IMR-90 (cell line): ENCODE measurements around the gene EML5.

Experiments
- CEBPB ChIP-seq: IDR thresholded peaks from 2 replicates; pipeline ENCODE4 v1.6.1; 2012; ENCODE audit warnings: low read depth, low read length, improper control_type of control experiment
- CHD1 ChIP-seq: IDR thresholded peaks from 2 replicates; pipeline ENCODE4 v1.6.1; 2012; ENCODE audit warnings: low read depth, low read length, improper control_type of control experiment
- MAFK ChIP-seq: IDR thresholded peaks from 2 replicates; pipeline ENCODE4 v1.6.1; 2012; ENCODE audit warnings: low read depth, low read length, improper control_type of control experiment
- MXI1 ChIP-seq: IDR thresholded peaks from 2 replicates; pipeline ENCODE4 v1.6.1; 2012; ENCODE audit warnings: low read depth, mild to moderate bottlenecking, low read length, moderate library complexity, borderline replicate concordance
- POLR2A ChIP-seq: IDR thresholded peaks from 2 replicates; pipeline ENCODE4 v1.6.1; 2012; ENCODE audit warnings: mild to moderate bottlenecking, low read depth, low read length
- RAD21 ChIP-seq: IDR thresholded peaks from 2 replicates; pipeline ENCODE4 v1.6.1; 2012; ENCODE audit warnings: low read length, improper control_type of control experiment
- RCOR1 ChIP-seq: IDR thresholded peaks from 2 replicates; pipeline ENCODE4 v1.6.1; 2012; ENCODE audit warnings: mild to moderate bottlenecking, low read length, improper control_type of control experiment; ENCODE audit not compliant: insufficient replicate concordance
- TF ChIP-seq, protein P1 (sequence below): conservative IDR thresholded peaks from 2 replicates; pipeline ENCODE4 v1.5.1; 2012; ENCODE audit warnings: mild to moderate bottlenecking, low read depth, low read length, improper control_type of control experiment
- TF ChIP-seq, protein P2 (sequence below): fragments of 150-350 bp; IDR thresholded peaks from 2 replicates; pipeline ENCODE4 v1.6.1; 2017; ENCODE audit warnings: mild to moderate bottlenecking, antibody characterized with exemption, low read length, low read depth

GRCh38 chr14:88746052-88746451 is 46.7 kb downstream of the EML5 start:
- TF ChIP-seq, protein P1, sequence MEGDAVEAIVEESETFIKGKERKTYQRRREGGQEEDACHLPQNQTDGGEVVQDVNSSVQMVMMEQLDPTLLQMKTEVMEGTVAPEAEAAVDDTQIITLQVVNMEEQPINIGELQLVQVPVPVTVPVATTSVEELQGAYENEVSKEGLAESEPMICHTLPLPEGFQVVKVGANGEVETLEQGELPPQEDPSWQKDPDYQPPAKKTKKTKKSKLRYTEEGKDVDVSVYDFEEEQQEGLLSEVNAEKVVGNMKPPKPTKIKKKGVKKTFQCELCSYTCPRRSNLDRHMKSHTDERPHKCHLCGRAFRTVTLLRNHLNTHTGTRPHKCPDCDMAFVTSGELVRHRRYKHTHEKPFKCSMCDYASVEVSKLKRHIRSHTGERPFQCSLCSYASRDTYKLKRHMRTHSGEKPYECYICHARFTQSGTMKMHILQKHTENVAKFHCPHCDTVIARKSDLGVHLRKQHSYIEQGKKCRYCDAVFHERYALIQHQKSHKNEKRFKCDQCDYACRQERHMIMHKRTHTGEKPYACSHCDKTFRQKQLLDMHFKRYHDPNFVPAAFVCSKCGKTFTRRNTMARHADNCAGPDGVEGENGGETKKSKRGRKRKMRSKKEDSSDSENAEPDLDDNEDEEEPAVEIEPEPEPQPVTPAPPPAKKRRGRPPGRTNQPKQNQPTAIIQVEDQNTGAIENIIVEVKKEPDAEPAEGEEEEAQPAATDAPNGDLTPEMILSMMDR, result no peak
- no peak for TF ChIP-seq CEBPB
- TF ChIP-seq RCOR1, result no peak
- no peak for TF ChIP-seq CHD1
- TF ChIP-seq, protein P2, sequence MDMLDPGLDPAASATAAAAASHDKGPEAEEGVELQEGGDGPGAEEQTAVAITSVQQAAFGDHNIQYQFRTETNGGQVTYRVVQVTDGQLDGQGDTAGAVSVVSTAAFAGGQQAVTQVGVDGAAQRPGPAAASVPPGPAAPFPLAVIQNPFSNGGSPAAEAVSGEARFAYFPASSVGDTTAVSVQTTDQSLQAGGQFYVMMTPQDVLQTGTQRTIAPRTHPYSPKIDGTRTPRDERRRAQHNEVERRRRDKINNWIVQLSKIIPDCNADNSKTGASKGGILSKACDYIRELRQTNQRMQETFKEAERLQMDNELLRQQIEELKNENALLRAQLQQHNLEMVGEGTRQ, result no peak
- no peak for TF ChIP-seq POLR2A
- no peak for TF ChIP-seq RAD21
- TF ChIP-seq MXI1, result no peak
- no peak for TF ChIP-seq MAFK
